DLD1 (cell line): ENCODE results near the gene SUPT20HL2.
"Not testable (repeated sequence)": the region's sequence is repeated elsewhere in the genome, so short reads cannot be mapped to it uniquely, and the experiment has no call there.

Experiments
- in situ Hi-C: cut with HindIII; loops from 2 replicates; pipeline ENCODE4 v1.10.0; 2017; ENCODE audit warnings: low sequenced_read_pairs

Gene SUPT20HL2

GRCh38 chrX:24314019-24314635, at the start of gene SUPT20HL2:
Gene SUPT20HL2 (minus strand): TSS chrX:24314069. CDS start chrX:24313315, 754 bp downstream.
- in situ Hi-C loops = no loop called here

GRCh38 chrX:24362089-24362745, 48.3 kb upstream of the SUPT20HL2 start:
- in situ Hi-C loops = not testable (repeated sequence)

GRCh38 chrX:24360272-24360671, 46.4 kb upstream of the SUPT20HL2 start, which contains the start of gene SUPT20HL1:
Gene SUPT20HL1 (plus strand): TSS chrX:24360639. CDS start chrX:24362761, 2,122 bp downstream.
- in situ Hi-C loops = no loop called here

- in situ Hi-C loops = no loop called here
Observed at GRCh38 chrX:24357106-24357505, 43.2 kb upstream of the SUPT20HL2 start.

GRCh38 chrX:24355095-24355494, 41.2 kb upstream of the SUPT20HL2 start:
- in situ Hi-C loops = no loop called here

- in situ Hi-C loops = no loop called here
Observed at GRCh38 chrX:24350217-24350616, 36.3 kb upstream of the SUPT20HL2 start.

GRCh38 chrX:24347881-24348280, 34.0 kb upstream of the SUPT20HL2 start:
- in situ Hi-C loops = no loop called here

- in situ Hi-C loops = no loop called here
Observed at GRCh38 chrX:24343719-24344118, 29.9 kb upstream of the SUPT20HL2 start.

- in situ Hi-C loops = no loop called here
Observed at GRCh38 chrX:24341795-24342194, 27.9 kb upstream of the SUPT20HL2 start.

- in situ Hi-C loops = no loop called here
Observed at GRCh38 chrX:24340501-24340900, 26.6 kb upstream of the SUPT20HL2 start.

- in situ Hi-C loops = no loop called here
Observed at GRCh38 chrX:24339911-24340310, 26.0 kb upstream of the SUPT20HL2 start.

GRCh38 chrX:24335871-24336270, 22.0 kb upstream of the SUPT20HL2 start:
- in situ Hi-C loops = no loop called here

GRCh38 chrX:24334461-24334860, 20.6 kb upstream of the SUPT20HL2 start:
- in situ Hi-C loops = no loop called here

- in situ Hi-C loops = no loop called here
Observed at GRCh38 chrX:24333371-24333770, 19.5 kb upstream of the SUPT20HL2 start.

- in situ Hi-C loops = no loop called here
Observed at GRCh38 chrX:24332878-24333277, 19.0 kb upstream of the SUPT20HL2 start.

GRCh38 chrX:24325231-24325630, 11.4 kb upstream of the SUPT20HL2 start:
- in situ Hi-C loops = no loop called here

- in situ Hi-C loops = no loop called here
Observed at GRCh38 chrX:24321741-24322395, 8.0 kb upstream of the SUPT20HL2 start.

GRCh38 chrX:24317567-24317966, 3.7 kb upstream of the SUPT20HL2 start:
- in situ Hi-C loops = no loop called here

- in situ Hi-C loops = no loop called here
Observed at GRCh38 chrX:24316111-24316510, 2.2 kb upstream of the SUPT20HL2 start.

- in situ Hi-C loops = not testable (repeated sequence)
Observed at GRCh38 chrX:24312249-24312607, 1.6 kb downstream of the SUPT20HL2 start.

GRCh38 chrX:24311507-24312248, 2.2 kb downstream of the SUPT20HL2 start:
- in situ Hi-C loops = not testable (repeated sequence)
